22Rv1 (cell line): ENCODE measurements around the gene AMPD3.

Experiments used
- H3K27ac ChIP-seq: fragments of 450-650 bp; 2 replicates; pipeline ENCODE4 v1.5.1; 2017
- CTCF ChIP-seq: fragments of 450-650 bp; IDR thresholded peaks from 2 replicates; pipeline ENCODE4 v1.5.1; 2017; ENCODE audit warnings: mild to moderate bottlenecking
- ZFX ChIP-seq: fragments of 450-650 bp; IDR thresholded peaks from 2 replicates; pipeline ENCODE4 v1.6.1; 2017; ENCODE audit warnings: antibody characterized with exemption, borderline replicate concordance

The AMPD3 gene

GRCh38 chr11:10455637-10456487, 798 bp downstream of the AMPD3 start:
- no peak for TF ChIP-seq ZFX
- no peak for TF ChIP-seq CTCF
- H3K27ac ChIP-seq, result no peak overlapping the region

GRCh38 chr11:10456519-10456918, 1.5 kb downstream of the AMPD3 start:
- H3K27ac ChIP-seq, result no peak overlapping the region
- no peak for TF ChIP-seq ZFX
- no peak for TF ChIP-seq CTCF

- TF ChIP-seq ZFX, result no peak
- TF ChIP-seq CTCF, result no peak
- H3K27ac ChIP-seq, result no peak overlapping the region
These were observed 2.8 kb downstream of the AMPD3 start for GRCh38 chr11:10457901-10458300.

GRCh38 chr11:10459029-10459970, 4.2 kb downstream of the AMPD3 start:
- no peak overlapping the region for H3K27ac ChIP-seq
- TF ChIP-seq ZFX (no peak), CTCF (no peak)

GRCh38 chr11:10460611-10461275, 5.7 kb downstream of the AMPD3 start:
- TF ChIP-seq CTCF (no peak), ZFX (no peak)
- H3K27ac ChIP-seq, result no peak overlapping the region

- no peak overlapping the region for H3K27ac ChIP-seq
- TF ChIP-seq CTCF (no peak), ZFX (no peak)
These were observed 6.3 kb downstream of the AMPD3 start for GRCh38 chr11:10461276-10461790.
